CD4-positive, alpha-beta T cell treated with Interleukin-17A for 4 hours (primary cell): ENCODE measurements around the gene TIAM2.
"Not testable (repeated sequence)": the region's sequence is repeated elsewhere in the genome, so short reads cannot be mapped to it uniquely, and the experiment has no call there.

Experiments used
- DNase-seq: peaks from one replicate; pipeline ENCODE4 v3.0.0-alpha.2; 2020; ENCODE audit warnings: mixed read lengths

The TIAM2 gene

GRCh38 chr6:155064303-155064702 is 69.2 kb downstream of the TIAM2 start:
- DNase-seq = no peak

GRCh38 chr6:155066361-155066760 is 71.2 kb downstream of the TIAM2 start:
- no peak for DNase-seq

GRCh38 chr6:155066921-155067680 is 72.0 kb downstream of the TIAM2 start:
- no peak for DNase-seq

- DNase-seq = no peak
Measured at GRCh38 chr6:155067956-155068615, 73.0 kb downstream of the TIAM2 start.

GRCh38 chr6:155069543-155069942 is 74.4 kb downstream of the TIAM2 start:
- DNase-seq = no peak

GRCh38 chr6:155075930-155076695 is 81.0 kb downstream of the TIAM2 start:
- DNase-seq = no peak

- no peak for DNase-seq
Measured at GRCh38 chr6:155077331-155077730, 82.2 kb downstream of the TIAM2 start.

- no peak for DNase-seq
Measured at GRCh38 chr6:155077784-155078183, 82.7 kb downstream of the TIAM2 start.

GRCh38 chr6:155078331-155078745 is 83.2 kb downstream of the TIAM2 start:
- DNase-seq = no peak

- no peak for DNase-seq
Measured at GRCh38 chr6:155079985-155080452, 84.9 kb downstream of the TIAM2 start.

- DNase-seq = no peak
Measured at GRCh38 chr6:155080881-155081845, 86.0 kb downstream of the TIAM2 start.

- DNase-seq = no peak
Measured at GRCh38 chr6:155084431-155085123, 89.5 kb downstream of the TIAM2 start.

GRCh38 chr6:155085582-155086257 is 90.6 kb downstream of the TIAM2 start:
- no peak for DNase-seq

- DNase-seq = no peak
Measured at GRCh38 chr6:155088856-155089255, 93.7 kb downstream of the TIAM2 start.

GRCh38 chr6:155089746-155090145 is 94.6 kb downstream of the TIAM2 start:
- DNase-seq = no peak

- DNase-seq = no peak
Measured at GRCh38 chr6:155090166-155090565, 95.1 kb downstream of the TIAM2 start.

- DNase-seq = no peak
Measured at GRCh38 chr6:155091756-155092155, 96.6 kb downstream of the TIAM2 start.

- DNase-seq = peak; percentile 39
Measured at GRCh38 chr6:155093430-155093829, 98.3 kb downstream of the TIAM2 start.

GRCh38 chr6:155100087-155100486 is 105.0 kb downstream of the TIAM2 start:
- DNase-seq = no peak

GRCh38 chr6:155100591-155100990 is 105.5 kb downstream of the TIAM2 start:
- no peak for DNase-seq

GRCh38 chr6:155103083-155103645 is 108.0 kb downstream of the TIAM2 start:
- not testable (repeated sequence) for DNase-seq
